NCI-H748 treated with DMSO at 0.1 percent for 48 hours (cell line): Measurements from ENCODE around the gene PTF1A.
"Not testable (repeated sequence)": the region's sequence is repeated elsewhere in the genome, so short reads cannot be mapped to it uniquely, and the experiment has no call there.

Experiments used
- DNase-seq: peaks from one replicate; lab custom pipeline; 2025; lab: John Stamatoyannopoulos, UW

PTF1A gene

DNA sequence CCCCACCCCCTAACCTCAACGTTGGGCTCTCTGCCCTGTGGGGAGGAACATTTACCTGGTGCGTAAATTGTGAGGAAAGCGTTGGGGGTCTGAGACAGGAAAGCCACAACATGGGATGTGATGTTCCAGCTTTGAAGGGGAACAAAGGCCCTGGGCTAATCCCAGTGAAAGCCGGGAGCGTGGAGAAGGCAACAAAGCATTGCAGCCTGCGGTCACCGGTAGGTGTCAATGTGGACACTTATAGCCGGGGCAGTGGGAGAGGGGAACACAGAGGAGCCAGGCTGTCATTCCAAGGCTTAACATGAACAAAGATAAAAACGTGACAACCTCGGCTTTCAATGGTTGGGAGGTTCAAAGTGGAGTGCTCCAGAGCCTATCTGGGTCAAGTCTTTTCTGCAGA is 12.7 kb downstream of the PTF1A start:
- no peak for DNase-seq

DNA sequence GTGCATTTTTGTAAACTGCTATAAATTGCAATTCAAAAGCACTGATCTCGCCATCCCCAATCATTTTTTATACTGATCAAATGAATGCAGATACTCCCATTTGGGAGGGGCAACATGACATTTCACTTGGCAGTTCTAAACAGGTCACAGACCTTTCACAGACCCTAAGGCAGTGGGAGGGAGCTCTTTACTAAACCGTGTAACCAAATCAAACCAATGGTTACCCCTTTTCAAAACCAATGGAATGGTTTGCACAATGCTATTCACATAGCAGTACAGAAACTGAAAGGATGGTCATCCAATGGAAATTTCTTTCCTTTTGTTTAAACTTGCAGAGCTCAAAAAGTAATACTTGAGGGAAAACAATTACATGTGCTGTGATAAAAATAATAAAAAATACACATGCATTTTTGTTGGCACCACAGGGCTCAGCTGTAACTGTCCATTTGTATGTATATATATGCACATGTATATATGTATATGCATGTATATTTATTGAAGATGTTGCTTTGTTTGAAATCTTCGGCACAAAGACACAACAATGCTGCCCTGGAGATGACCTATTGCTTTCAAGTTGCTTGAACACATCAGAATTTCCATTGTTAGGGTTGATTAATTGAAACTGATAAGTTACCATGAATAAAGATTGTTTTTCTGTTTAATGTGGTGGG is 14.0 kb downstream of the PTF1A start:
- DNase-seq: no peak

DNA sequence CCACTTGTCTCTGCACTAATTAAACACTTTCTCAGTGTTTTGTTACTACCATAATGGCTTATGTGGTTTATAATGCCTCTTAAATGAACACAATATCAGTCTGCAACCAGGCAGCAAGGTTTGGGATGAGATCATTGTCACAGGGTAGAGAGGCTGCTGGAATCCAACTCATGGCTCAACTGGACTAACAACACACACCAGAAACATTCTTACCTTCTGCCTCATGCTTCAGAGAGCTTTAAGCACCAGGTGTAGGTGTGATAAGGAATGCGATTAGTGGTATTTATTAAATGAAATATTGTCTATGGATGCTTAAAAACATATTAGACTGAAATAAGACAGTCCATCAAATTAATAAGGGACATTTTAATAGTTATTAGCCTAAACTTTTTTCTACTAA is 25.4 kb downstream of the PTF1A start:
- DNase-seq: no peak

DNA sequence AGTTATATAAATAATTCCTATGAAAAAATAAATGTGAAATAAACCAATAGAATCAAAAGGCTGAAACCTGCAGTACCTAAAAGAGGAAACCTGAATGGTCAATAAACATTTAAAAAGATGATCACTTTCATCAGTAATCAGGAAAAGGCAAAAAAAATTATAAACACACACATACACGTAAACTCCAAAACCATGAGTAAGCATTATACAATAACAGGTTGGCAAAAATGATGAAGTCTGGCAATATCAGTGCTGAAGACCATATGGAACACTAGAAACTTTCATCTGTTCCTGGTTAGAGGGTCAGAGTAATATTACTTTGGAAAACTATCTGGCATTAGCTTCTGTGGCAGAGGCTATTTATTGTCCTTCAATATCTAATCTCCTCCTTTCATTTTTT is 38.5 kb downstream of the PTF1A start:
- DNase-seq: no peak

DNA sequence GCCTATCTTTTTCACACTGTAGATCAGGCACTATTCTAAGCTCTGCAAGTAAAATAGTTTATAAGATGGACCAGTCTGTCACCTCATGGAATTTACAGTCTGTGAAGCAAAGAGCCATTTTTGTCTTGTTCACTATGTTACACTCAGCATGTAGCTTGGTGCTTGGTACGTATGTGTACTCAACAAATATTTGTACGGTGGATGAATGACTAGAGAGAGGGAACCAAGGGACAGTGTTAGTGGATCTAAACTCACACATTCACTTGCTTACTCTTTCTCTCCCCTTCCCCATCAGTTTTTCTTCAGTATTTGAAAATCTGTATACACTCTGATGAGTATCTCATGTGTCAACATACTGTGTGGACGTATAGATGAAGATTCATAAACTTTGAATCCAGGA is 45.9 kb downstream of the PTF1A start:
- DNase-seq: no peak

DNA sequence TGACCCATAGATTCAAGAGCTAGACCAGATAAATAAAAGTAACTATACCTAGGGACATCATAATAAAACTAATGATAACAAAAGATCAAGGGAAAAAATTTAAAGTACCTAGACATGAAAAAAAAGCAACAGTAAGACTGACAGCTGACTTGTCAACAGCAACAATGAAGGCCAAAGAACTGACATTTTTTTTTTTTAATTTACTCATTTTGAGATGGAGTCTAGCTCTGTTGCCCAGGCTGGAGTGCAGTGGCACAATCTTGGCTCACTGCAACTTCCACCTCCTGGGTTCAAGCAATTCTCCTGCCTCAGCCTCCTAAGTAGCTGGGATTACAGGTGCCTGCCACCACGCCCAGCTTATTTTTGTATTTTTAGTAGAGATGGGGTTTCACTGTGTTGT is 49.7 kb downstream of the PTF1A start:
- DNase-seq: not testable (repeated sequence)
